Activated T-helper 17 cell treated with anti-CD3 and anti-CD28 coated beads, Interleukin-2, amount 50 U/mL, for 72 hours (primary cell): Measurements from ENCODE around the gene ACRBP. TPM values are rescaled to one million over a fixed set of nuclear protein-coding genes. Genes with fewer than 3 reads are reported as not detected.
A peak's percentile ranks its signal among the peaks of the same experiment; 100 is the strongest.

Experiments used
- ATAC-seq: fragments of 150-1000 bp; cut with Tn5 transposase; replicated peaks from 2 replicates; pipeline ENCODE4 v1.10.0; 2021; ENCODE audit warnings: mild to moderate bottlenecking, moderate library complexity
- H3K27ac Mint-ChIP-seq: one replicate; pipeline ENCODE4 v1.8.0; 2022; ENCODE audit warnings: mixed read lengths
- H3K27me3 Mint-ChIP-seq: one replicate; pipeline ENCODE4 v1.8.0; 2022; ENCODE audit warnings: mixed read lengths
- H3K36me3 Mint-ChIP-seq: one replicate; pipeline ENCODE4 v1.8.0; 2022; ENCODE audit warnings: low read depth, mild to moderate bottlenecking, mixed read lengths
- H3K4me1 Mint-ChIP-seq: one replicate; pipeline ENCODE4 v1.8.0; 2022; ENCODE audit warnings: mixed read lengths
- H3K4me3 Mint-ChIP-seq: one replicate; pipeline ENCODE4 v1.8.0; 2022; ENCODE audit warnings: mild to moderate bottlenecking, mixed read lengths
- H3K9me3 Mint-ChIP-seq: one replicate; pipeline ENCODE4 v1.8.0; 2022; ENCODE audit warnings: mixed read lengths
- total RNA-seq, 2 donors: library from RNA; stranded (reverse); gene quantifications; one replicate each; pipeline ENCODE4 v1.2.3, GENCODE V29; 2022

ACRBP gene
- total RNA-seq, 2 donors from 2014 or later: 0.78 to 2.6 TPM

GRCh38 chr12:6638305-6638704 is 8.9 kb downstream of the ACRBP start:
- Mint-ChIP-seq H3K4me3 (no peak overlapping the region), H3K27ac (no peak overlapping the region), H3K36me3 (no peaks in the 10 kb centered on the region), H3K9me3 (no peaks in the 10 kb centered on the region), H3K4me1 (peaks cover 4% of the 10 kb centered on the region), H3K27me3 (peaks cover 3% of the 10 kb centered on the region)
- ATAC-seq: no peak

DNA sequence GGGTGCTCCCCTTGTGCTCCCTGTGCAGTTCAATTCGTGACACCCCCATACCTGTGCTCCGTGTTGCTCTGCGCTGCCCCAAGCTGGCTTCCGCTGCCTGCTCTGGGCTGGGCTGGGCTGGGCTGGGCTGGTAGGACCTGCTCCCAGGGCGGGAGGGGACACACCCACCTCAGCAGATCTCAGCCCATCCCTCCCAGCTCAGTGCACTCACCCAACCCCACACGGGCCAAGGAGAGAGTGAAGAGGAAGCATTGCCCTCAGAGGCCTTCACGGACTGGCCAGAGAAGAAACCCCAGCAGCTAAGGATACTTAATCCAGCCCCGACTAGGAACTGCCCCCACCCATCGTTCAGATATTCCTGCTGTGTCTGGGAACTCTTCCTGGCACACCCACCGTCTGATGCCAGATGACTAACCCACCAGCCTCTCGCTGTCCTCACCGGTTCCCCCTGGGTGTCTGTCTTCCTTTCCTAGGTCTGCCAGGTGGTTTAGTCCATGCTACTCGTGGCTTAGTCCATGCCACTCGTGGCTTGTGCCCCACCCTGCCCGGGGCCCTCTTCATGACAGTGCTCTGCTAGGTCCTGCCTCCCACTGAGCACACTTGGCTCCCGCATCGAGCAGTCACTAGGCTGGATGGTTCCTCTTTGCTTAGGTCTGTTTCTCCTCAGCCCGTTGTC is 11.2 kb downstream of the ACRBP start, which contains the start of gene LPAR5:
Gene LPAR5 (minus strand): TSS at position 104 of the 676 bp plus-strand sequence. CDS start 14,711 bp downstream, outside the sequence.
- Mint-ChIP-seq H3K36me3 (no peaks in the 10 kb centered on the region), H3K4me1 (peaks cover 16% of the 10 kb centered on the region), H3K27me3 (no peaks in the 10 kb centered on the region), H3K27ac (peak within 1 kb of the TSS; percentile 52), H3K9me3 (no peaks in the 10 kb centered on the region), H3K4me3 (peak within 1 kb of the TSS; percentile 50)
- ATAC-seq: peak; percentile 43

DNA sequence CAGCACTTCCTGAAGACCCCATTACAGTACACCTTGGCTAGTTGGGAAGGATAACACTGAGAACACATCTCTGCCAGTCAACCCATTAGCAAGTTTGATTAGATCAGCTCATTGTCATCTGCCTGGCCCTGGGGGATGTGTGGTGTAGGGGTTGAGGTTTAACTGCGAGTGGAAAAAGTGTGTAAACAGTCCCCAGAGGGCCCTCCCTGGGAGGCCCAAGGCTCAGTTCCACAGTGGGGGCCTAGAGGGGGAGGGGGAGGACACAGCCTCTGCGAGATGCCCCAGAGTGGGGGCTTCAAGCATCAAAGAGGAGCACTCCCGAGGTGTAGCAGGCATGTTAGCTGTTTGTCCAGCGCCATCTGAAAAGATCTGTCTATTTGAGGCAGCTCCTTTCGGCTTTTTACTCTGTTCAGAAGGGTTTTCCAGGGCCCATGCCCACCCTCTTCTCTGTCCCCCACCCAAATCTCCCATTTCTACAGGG is 11.8 kb downstream of the ACRBP start:
- Mint-ChIP-seq H3K9me3 (no peaks in the 10 kb centered on the region), H3K36me3 (no peaks in the 10 kb centered on the region), H3K4me3 (peak overlapping the region; percentile 50), H3K27me3 (no peaks in the 10 kb centered on the region), H3K27ac (peak overlapping the region; percentile 52), H3K4me1 (peaks cover 16% of the 10 kb centered on the region)
- ATAC-seq: peak; percentile 69

DNA sequence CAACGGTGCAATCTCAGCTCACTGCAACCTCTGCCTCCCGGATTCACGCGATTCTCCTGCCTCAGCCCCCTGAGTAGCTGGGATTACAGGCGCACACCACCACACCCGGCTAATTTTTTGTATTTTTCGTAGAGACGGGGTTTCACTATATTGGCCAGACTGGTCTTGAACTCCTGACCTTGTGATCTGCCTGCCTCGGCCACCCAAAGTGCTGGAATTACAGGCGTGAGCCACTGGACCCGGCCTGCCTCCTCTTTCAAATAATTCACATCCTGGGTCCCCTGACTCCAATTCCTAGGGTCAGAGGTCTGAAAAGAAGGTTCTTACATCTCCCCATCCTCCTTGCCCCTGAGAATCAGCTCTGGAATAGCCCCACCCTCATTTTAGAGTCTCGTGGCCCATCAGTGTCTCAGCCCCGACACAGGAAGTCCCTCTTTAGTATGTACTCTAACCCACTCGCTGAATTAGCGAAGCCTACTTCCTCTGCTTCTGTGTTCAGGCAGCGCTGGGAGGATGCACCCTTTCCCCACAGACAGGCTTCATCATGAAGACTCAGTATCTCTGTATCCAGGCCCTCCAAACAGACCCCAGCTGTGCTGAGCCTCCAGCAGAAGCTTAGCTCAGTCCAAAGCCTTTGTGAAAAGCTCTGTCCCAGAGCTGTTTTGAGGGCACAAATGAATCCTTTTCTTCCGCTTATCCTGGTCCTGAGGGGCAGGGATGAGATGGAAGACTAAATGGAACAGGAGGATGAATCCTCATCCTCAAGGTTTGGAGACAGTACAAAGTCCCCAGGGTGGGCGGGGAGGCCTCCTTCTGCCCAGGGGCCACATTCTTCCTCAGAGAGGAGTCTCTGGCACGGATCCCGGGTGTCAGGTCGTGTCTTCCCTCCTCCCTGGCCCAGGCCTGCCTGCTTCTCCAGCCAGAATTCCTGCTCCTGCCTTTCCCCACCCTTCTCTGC is 14.9 kb downstream of the ACRBP start:
- H3K4me1 Mint-ChIP-seq: peaks cover 23% of the 10 kb centered on the region
- no peaks in the 10 kb centered on the region for H3K9me3 Mint-ChIP-seq
- no peaks in the 10 kb centered on the region for H3K36me3 Mint-ChIP-seq
- no peaks in the 10 kb centered on the region for H3K27me3 Mint-ChIP-seq
- peak overlapping the region; percentile 73 for H3K4me3 Mint-ChIP-seq
- peak overlapping the region; percentile 92 for H3K27ac Mint-ChIP-seq
- peak; percentile 80 for ATAC-seq

DNA sequence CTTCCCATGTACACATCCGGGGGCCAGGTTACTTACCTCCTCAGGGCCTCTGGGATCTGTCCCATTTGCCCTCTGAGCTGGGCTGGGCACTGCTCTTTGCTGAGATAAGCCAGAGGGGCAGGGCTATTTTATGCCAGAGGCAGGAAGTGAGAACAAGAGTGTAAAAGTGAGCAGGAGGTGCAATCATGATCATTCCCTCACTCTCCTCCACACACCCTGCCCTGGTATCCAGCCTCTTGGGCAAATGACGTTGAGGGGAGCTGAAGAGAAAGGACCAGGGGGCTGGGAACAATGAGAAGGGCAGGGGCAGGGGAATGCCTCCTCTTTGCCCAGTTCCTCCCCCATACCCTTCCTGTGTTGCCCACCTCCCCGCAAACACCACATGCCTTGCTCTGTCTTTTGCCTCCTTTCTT is 15.7 kb downstream of the ACRBP start:
- Mint-ChIP-seq H3K4me3 (peak overlapping the region; percentile 73), H3K36me3 (no peaks in the 10 kb centered on the region), H3K9me3 (no peaks in the 10 kb centered on the region), H3K4me1 (peaks cover 28% of the 10 kb centered on the region), H3K27ac (peak overlapping the region; percentile 92), H3K27me3 (no peaks in the 10 kb centered on the region)
- peak; percentile 36 for ATAC-seq

GRCh38 chr12:6630736-6631135 is 16.5 kb downstream of the ACRBP start:
- ATAC-seq: no peak
- peak overlapping the region; percentile 92 for H3K27ac Mint-ChIP-seq

DNA sequence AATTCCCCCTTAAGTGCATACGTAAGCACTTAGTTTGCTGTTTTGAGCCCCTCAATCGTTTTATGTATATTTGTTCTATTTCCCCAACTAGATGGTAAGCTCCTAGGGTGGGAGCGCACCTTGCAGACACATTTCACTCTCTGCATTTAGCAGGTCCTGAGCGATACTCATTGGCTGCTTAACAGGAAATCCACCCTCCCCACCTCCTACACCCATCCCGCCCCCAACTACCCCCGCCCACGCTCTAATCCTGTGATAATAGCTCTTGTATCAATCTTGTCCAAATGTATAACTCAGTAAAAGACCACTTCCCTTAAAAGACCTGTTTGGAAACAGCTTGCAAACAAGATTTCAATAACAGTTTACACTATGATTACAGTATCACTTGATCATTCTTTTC is 19.6 kb downstream of the ACRBP start:
- no peaks in the 10 kb centered on the region for H3K36me3 Mint-ChIP-seq
- peak; percentile 48 for ATAC-seq
- peaks cover 27% of the 10 kb centered on the region for H3K4me1 Mint-ChIP-seq
- H3K27me3 Mint-ChIP-seq: no peaks in the 10 kb centered on the region
- H3K9me3 Mint-ChIP-seq: no peaks in the 10 kb centered on the region
- peak overlapping the region; percentile 72 for H3K4me3 Mint-ChIP-seq
- peak overlapping the region; percentile 64 for H3K27ac Mint-ChIP-seq

More at GRCh38 chr12:6630736-6631135, 16.5 kb downstream of the ACRBP start:
- Mint-ChIP-seq H3K36me3 (no peaks in the 10 kb centered on the region), H3K4me3 (peak overlapping the region; percentile 73), H3K9me3 (no peaks in the 10 kb centered on the region), H3K27me3 (no peaks in the 10 kb centered on the region), H3K4me1 (peaks cover 27% of the 10 kb centered on the region)

DNA sequence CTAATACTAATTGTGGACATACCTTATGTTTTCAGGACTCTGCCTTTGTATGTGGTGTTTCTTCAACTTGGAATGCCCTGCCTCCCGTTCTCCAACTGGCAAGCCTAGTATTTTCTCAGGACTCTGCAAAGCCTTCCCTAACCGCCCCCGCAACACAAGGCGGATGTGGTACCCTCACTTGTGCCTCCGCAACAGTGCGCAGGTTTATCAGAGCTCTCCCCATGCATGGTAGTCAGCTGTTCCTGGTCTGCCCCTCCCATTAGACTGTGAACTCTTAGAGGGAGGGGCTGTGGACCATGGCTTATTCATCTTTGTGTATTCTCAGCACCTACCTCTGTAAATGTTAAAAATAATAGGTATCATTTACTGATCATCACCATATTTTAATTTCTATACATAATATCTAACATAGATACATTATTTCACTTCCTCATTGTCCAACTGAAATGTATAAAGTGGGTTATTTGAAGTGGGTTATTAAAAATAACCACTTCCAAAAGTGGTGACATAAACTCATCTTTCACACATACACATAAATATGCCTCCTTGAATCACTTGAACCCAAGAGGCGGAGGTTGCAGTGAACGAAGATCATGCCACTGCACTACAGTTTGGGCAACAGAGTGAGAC is 20.5 kb downstream of the ACRBP start:
- Mint-ChIP-seq H3K4me3 (peak overlapping the region; percentile 72), H3K27me3 (no peaks in the 10 kb centered on the region), H3K4me1 (peaks cover 20% of the 10 kb centered on the region), H3K9me3 (no peaks in the 10 kb centered on the region), H3K36me3 (no peaks in the 10 kb centered on the region), H3K27ac (peak overlapping the region; percentile 17)
- peak; percentile 68 for ATAC-seq

- H3K27ac Mint-ChIP-seq: no peak overlapping the region
- no peaks in the 10 kb centered on the region for H3K4me1 Mint-ChIP-seq
- no peaks in the 10 kb centered on the region for H3K9me3 Mint-ChIP-seq
- H3K36me3 Mint-ChIP-seq: no peaks in the 10 kb centered on the region
- no peaks in the 10 kb centered on the region for H3K27me3 Mint-ChIP-seq
- no peak for ATAC-seq
- H3K4me3 Mint-ChIP-seq: peak overlapping the region; percentile 75
These were observed 26.4 kb downstream of the ACRBP start for GRCh38 chr12:6620885-6621274.

DNA sequence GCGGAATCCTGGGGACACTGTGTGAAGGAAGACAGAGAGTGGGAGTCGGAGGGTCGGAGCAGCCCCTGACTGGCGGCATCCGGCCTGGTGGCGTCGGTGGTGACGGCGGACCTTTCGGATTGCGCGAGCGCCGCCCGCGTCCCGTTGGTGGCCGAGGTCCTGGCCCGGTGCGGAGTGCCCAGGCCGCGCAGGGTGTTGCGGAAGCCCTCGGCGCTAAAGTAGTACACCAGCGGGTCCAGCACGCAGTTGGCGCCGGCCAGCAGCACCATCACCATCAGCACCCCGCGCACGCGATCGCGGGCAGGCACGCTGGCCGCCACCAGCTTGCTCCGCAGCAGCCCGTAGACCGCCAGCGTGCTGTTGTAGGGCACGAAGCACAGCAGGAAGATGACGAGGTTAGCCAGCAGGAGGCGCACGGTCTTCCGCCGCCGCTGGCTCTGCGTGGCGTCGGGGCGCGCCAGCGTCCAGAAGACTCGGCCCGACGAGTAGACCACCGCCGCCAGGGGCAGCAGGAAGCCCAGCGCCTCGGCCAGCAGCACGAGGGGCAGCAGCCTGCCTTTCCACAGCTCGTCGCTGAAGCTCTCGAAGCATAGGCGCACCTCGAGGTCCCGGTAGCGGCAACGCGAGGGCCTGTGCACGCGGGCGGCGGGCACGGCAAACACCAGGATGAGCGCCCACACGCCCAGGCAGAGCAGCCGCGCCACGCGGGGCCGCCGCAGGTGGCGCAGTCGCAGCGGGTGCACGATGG is 26.9 kb downstream of the ACRBP start:
- peak; percentile 91 for ATAC-seq
- Mint-ChIP-seq H3K9me3 (no peaks in the 10 kb centered on the region), H3K27ac (no peak overlapping the region), H3K27me3 (no peaks in the 10 kb centered on the region), H3K4me1 (no peaks in the 10 kb centered on the region), H3K36me3 (no peaks in the 10 kb centered on the region), H3K4me3 (peak overlapping the region; percentile 75)

DNA sequence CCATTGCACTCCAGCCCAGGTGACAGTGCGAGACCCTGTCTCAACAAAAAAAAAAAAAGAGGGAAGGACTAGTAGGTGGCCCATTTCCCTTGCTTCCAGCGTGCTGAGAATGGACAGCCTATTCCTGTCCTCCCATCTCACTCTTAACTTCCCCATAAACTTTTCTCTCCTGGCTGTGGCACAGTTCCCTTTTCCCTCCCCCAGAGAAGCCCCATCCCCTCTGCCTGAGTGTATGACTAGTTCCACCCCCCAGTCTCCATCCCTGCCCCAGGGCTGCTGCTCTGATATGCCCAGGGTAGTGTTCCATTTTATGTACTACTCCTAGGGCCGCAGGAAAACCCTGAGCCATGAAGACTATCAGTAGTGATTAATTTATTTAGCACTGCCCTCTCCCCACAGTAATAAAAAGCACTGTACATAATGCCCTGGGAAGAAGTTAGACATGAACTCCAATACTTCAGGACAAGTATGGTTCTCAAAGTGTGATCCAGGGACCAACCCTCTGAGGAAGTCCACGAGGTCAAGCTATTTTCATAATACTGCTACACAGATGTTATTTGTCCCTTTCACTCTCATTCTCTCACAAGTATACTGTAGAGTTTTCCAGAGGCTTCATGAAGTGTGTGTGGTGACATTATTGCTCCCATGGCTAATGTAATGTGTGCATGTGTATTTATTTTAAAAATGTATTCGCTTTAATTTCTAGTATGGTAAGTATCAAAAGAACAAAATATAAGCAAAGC is 28.6 kb downstream of the ACRBP start:
- Mint-ChIP-seq H3K4me1 (peaks cover 4% of the 10 kb centered on the region), H3K27me3 (no peaks in the 10 kb centered on the region), H3K36me3 (no peaks in the 10 kb centered on the region), H3K4me3 (no peak overlapping the region), H3K9me3 (no peaks in the 10 kb centered on the region), H3K27ac (peak overlapping the region; percentile 21)
- ATAC-seq: no peak

DNA sequence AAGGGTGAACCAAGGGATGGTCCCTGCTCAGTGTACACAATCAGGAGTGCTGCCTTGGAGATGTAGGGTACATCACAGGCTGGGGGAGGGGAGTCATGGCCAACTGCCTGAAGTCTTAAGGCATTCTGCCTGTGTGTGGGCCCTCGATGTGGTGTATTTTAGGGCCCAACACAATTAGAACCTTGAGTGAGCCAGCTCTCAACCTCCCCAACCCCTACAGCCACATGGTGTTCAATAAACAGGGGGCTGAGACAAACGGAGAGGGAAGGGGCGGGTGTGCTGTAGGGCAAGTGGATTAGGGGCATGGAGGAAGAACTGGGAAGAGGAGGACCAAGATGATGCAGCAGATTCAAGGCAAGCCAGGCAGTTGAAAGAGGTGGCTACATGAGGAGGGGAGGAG is 31.4 kb downstream of the ACRBP start:
- H3K27ac Mint-ChIP-seq: peak overlapping the region; percentile 61
- H3K4me3 Mint-ChIP-seq: no peak overlapping the region
- no peaks in the 10 kb centered on the region for H3K36me3 Mint-ChIP-seq
- H3K9me3 Mint-ChIP-seq: no peaks in the 10 kb centered on the region
- ATAC-seq: no peak
- no peaks in the 10 kb centered on the region for H3K27me3 Mint-ChIP-seq
- H3K4me1 Mint-ChIP-seq: peaks cover 20% of the 10 kb centered on the region

DNA sequence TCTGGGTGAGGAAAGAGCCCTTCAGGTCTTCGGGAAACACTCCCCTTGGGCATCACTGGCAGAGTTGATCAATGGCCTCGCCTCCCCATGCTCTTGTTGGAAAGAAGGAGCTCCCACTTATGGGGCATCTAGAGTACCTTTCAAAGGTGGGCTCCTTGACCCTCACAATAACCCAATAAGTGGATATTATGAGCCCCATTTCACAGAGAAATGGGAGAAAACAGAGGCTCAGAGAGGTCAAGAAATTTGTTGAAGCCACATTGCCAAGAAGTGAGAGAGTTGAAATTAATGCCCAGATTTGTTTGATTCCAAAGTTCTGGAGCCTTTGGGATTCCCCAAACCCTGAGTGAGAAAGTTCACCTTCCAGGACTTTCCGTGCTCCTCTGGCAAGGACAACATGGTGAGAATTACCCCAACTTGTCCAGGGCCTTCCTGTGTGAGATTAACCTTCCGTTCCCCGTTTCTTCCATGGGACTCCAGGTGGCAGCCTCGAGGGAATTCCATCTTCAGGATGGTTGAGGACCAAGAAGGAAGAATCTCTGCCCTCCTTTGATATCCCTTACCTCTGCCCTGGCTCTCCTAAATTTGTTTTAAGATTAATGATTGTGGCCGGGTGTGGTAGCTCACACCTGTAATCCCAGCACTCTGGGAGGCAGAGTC is 32.6 kb downstream of the ACRBP start:
- peak overlapping the region; percentile 68 for H3K27ac Mint-ChIP-seq
- H3K9me3 Mint-ChIP-seq: no peaks in the 10 kb centered on the region
- no peaks in the 10 kb centered on the region for H3K36me3 Mint-ChIP-seq

More for the DNA sequence above, 32.6 kb downstream of the ACRBP start:
- Mint-ChIP-seq H3K27me3 (no peaks in the 10 kb centered on the region), H3K4me3 (no peak overlapping the region), H3K4me1 (peaks cover 21% of the 10 kb centered on the region)
- no peak for ATAC-seq
